K562 (cell line): ENCODE measurements around the gene MACROH2A2. TPM values are rescaled to one million over a fixed set of nuclear protein-coding genes. Genes with fewer than 3 reads are reported as not detected.

Source experiments
- ARID1B ChIP-seq: fragments of 450-650 bp; IDR thresholded peaks from 2 replicates; pipeline ENCODE4 v1.6.1; 2016; ENCODE audit warnings: antibody characterized with exemption, mild to moderate bottlenecking, inconsistent platforms
- ATF1 ChIP-seq, 2 experiments: fragments of 450-650 bp in 1 of 2; IDR thresholded peaks; 2 replicates each; pipeline ENCODE4 v1.6.1; 2016; ENCODE audit warnings: missing compliant biosample characterization in 1 of 2, missing genetic modification characterization in 1 of 2
- KAT7 ChIP-seq: sonication (generic); formaldehyde crosslinking; IDR thresholded peaks from 2 replicates; pipeline ENCODE4 v1.8.0; 2022; ENCODE audit warnings: missing genetic modification reagents, mild to moderate bottlenecking, borderline replicate concordance
- KDM4B ChIP-seq, 2 experiments: fragments of 450-650 bp in 1 of 2; sonication (generic) in 1 of 2; IDR thresholded peaks; 2 replicates each; pipeline ENCODE4 v1.6.1; 2016 to 2017; ENCODE audit warnings: borderline replicate concordance in 2 of 2, antibody characterized with exemption in 1 of 2, low read depth in 1 of 2, mild to moderate bottlenecking in 1 of 2
- KLF6 ChIP-seq: fragments of 250-450 bp; sonication (Bioruptor Pico); IDR thresholded peaks from 2 replicates; pipeline ENCODE4 v1.4.0; 2020; ENCODE audit warnings: mild to moderate bottlenecking, moderate library complexity, borderline replicate concordance
- RBFOX2 ChIP-seq: fragments of 200-400 bp; formaldehyde crosslinking; IDR thresholded peaks from 2 replicates; pipeline ENCODE4 v1.6.1; 2017; ENCODE audit warnings: low read depth, mild to moderate bottlenecking, low read length, moderate library complexity
- SAFB ChIP-seq: fragments of 200-400 bp; formaldehyde crosslinking; IDR thresholded peaks from 2 replicates; pipeline ENCODE4 v1.6.1; 2017; ENCODE audit warnings: low read depth, low read length, borderline replicate concordance
- ZC3H8 ChIP-seq: fragments of 450-650 bp; IDR thresholded peaks from 2 replicates; pipeline ENCODE4 v1.6.1; 2017
- polyA plus RNA-seq, 8 experiments: library from polyadenylated mRNA; depleted of rRNA in 4 of 8; stranded (reverse) in 5 of 8; unstranded in 3 of 8; fragments of >200 nt; fragmentation: Nextera tagmentation in 2 of 8; fragmentation: Illumina TruSeq in 1 of 8; extraction: Ambion mirVana in 2 of 8; extraction: Trizol in 1 of 8; gene quantifications; 2 replicates each; pipeline versions ENCODE4 v1.2.1 to v1.2.3, GENCODE V29; 2011 to 2014; ENCODE audit warnings: inconsistent platforms in 1 of 8, missing spikeins in 1 of 8
- total RNA-seq, 7 experiments: library from RNA; depleted of rRNA in 6 of 7; stranded (reverse); fragments of >200 nt in 6 of 7; fragmentation: Illumina TruSeq in 2 of 7; extraction: Trizol in 2 of 7; gene quantifications; 2 replicates each; pipeline versions ENCODE4 v1.2.1 to v1.2.3, GENCODE V29; 2011 to 2021; ENCODE audit warnings: low replicate concordance in 1 of 7
- TF ChIP-seq, protein P1 (sequence below): fragments of 450-650 bp; IDR thresholded peaks from 2 replicates; pipeline ENCODE4 v1.6.1; 2017; ENCODE audit warnings: antibody characterized with exemption, mild to moderate bottlenecking
- TF ChIP-seq, protein P2 (sequence below): sonication (generic); formaldehyde crosslinking; IDR thresholded peaks from 2 replicates; pipeline ENCODE4 v1.8.0; 2023; ENCODE audit warnings: missing genetic modification reagents, mild to moderate bottlenecking, borderline replicate concordance
- TF ChIP-seq, protein P3 (sequence below): conservative IDR thresholded peaks from 2 replicates; pipeline ENCODE4 v1.6.1; 2011; ENCODE audit warnings: low read depth, mild to moderate bottlenecking, low read length; ENCODE audit not compliant: control insufficient read depth
- TF ChIP-seq, protein P4 (sequence below): sonication (generic); formaldehyde crosslinking; IDR thresholded peaks from 2 replicates; pipeline ENCODE4 v1.8.0; 2023; ENCODE audit warnings: mild to moderate bottlenecking, missing genetic modification reagents

The MACROH2A2 gene
- total and polyA plus RNA-seq, 9 of the 15 experiments (the other 6 are each of a cell fraction or from before 2014, with no cell fraction given): 0.07 TPM; not detected in 8

DNA sequence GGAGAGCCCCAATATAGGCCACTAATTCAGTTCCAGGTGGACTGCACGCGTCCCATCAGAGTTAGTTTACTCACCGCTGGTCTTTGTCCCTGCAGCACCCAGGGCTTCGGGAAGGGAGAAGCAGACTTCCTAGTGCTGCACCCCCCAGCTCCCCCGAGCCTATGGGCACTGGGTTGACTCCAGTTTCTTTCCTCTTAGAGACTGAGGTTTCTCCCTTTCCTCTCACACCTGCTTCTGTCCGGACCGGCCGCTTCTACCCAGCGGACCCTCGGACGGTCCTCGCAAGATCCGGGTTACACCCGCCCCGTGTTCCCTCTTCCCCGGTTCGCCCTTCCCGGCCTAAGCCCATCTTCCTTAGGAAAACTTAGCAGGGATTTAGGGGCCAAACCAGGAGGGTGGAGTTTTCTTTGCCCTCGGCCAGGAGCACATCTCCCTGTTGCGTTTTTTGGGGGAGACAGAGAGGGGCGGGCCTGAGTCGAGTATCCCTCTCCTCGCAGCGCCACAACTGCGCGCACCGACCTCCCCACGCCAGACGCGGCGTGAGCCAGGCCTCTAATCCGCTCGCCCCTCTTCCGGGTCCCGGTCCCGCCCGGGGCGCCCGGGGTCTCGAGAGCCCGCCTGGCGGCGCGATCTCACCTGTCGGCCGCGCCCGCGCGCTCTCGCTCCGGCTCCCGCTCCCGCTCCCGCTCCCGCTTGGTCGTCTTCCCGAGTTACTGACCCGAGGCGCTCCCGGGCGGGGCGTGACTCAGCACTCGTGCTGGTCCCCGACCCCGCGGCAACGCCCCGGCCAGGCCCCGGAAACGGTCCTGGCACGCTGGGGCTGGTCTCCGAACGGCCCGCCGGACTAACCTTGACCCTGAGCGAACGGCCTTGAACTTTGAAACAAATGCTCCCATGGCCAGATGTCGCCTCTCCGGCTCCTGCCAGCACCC, 79.7 kb downstream of the MACROH2A2 start, which contains the start of gene AIFM2 (continued):
- TF ChIP-seq RBFOX2: peak; percentile 89
- TF ChIP-seq, protein P1, sequence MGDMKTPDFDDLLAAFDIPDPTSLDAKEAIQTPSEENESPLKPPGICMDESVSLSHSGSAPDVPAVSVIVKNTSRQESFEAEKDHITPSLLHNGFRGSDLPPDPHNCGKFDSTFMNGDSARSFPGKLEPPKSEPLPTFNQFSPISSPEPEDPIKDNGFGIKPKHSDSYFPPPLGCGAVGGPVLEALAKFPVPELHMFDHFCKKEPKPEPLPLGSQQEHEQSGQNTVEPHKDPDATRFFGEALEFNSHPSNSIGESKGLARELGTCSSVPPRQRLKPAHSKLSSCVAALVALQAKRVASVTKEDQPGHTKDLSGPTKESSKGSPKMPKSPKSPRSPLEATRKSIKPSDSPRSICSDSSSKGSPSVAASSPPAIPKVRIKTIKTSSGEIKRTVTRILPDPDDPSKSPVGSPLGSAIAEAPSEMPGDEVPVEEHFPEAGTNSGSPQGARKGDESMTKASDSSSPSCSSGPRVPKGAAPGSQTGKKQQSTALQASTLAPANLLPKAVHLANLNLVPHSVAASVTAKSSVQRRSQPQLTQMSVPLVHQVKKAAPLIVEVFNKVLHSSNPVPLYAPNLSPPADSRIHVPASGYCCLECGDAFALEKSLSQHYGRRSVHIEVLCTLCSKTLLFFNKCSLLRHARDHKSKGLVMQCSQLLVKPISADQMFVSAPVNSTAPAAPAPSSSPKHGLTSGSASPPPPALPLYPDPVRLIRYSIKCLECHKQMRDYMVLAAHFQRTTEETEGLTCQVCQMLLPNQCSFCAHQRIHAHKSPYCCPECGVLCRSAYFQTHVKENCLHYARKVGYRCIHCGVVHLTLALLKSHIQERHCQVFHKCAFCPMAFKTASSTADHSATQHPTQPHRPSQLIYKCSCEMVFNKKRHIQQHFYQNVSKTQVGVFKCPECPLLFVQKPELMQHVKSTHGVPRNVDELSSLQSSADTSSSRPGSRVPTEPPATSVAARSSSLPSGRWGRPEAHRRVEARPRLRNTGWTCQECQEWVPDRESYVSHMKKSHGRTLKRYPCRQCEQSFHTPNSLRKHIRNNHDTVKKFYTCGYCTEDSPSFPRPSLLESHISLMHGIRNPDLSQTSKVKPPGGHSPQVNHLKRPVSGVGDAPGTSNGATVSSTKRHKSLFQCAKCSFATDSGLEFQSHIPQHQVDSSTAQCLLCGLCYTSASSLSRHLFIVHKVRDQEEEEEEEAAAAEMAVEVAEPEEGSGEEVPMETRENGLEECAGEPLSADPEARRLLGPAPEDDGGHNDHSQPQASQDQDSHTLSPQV: peak; percentile 59
- no peak for TF ChIP-seq KDM4B (IDR thresholded peaks at IDR 0.05; ENCODE audit: borderline replicate concordance in 2 of 2, low read depth in 1 of 2)
- TF ChIP-seq, protein P2, sequence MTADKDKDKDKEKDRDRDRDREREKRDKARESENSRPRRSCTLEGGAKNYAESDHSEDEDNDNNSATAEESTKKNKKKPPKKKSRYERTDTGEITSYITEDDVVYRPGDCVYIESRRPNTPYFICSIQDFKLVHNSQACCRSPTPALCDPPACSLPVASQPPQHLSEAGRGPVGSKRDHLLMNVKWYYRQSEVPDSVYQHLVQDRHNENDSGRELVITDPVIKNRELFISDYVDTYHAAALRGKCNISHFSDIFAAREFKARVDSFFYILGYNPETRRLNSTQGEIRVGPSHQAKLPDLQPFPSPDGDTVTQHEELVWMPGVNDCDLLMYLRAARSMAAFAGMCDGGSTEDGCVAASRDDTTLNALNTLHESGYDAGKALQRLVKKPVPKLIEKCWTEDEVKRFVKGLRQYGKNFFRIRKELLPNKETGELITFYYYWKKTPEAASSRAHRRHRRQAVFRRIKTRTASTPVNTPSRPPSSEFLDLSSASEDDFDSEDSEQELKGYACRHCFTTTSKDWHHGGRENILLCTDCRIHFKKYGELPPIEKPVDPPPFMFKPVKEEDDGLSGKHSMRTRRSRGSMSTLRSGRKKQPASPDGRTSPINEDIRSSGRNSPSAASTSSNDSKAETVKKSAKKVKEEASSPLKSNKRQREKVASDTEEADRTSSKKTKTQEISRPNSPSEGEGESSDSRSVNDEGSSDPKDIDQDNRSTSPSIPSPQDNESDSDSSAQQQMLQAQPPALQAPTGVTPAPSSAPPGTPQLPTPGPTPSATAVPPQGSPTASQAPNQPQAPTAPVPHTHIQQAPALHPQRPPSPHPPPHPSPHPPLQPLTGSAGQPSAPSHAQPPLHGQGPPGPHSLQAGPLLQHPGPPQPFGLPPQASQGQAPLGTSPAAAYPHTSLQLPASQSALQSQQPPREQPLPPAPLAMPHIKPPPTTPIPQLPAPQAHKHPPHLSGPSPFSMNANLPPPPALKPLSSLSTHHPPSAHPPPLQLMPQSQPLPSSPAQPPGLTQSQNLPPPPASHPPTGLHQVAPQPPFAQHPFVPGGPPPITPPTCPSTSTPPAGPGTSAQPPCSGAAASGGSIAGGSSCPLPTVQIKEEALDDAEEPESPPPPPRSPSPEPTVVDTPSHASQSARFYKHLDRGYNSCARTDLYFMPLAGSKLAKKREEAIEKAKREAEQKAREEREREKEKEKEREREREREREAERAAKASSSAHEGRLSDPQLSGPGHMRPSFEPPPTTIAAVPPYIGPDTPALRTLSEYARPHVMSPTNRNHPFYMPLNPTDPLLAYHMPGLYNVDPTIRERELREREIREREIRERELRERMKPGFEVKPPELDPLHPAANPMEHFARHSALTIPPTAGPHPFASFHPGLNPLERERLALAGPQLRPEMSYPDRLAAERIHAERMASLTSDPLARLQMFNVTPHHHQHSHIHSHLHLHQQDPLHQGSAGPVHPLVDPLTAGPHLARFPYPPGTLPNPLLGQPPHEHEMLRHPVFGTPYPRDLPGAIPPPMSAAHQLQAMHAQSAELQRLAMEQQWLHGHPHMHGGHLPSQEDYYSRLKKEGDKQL (CRISPR knock-in tag): no peak
- 0 out of 2 replicates have a peak, but pooled peaks have one; percentile 36 for TF ChIP-seq ARID1B
- peak; percentile 28; the same call in 1 of the 2 replicates for TF ChIP-seq KLF6 (CRISPR knock-in tag)
- TF ChIP-seq KAT7 (CRISPR knock-in tag): peak; percentile 82; the same call in 1 of the 2 replicates
- TF ChIP-seq, protein P3, sequence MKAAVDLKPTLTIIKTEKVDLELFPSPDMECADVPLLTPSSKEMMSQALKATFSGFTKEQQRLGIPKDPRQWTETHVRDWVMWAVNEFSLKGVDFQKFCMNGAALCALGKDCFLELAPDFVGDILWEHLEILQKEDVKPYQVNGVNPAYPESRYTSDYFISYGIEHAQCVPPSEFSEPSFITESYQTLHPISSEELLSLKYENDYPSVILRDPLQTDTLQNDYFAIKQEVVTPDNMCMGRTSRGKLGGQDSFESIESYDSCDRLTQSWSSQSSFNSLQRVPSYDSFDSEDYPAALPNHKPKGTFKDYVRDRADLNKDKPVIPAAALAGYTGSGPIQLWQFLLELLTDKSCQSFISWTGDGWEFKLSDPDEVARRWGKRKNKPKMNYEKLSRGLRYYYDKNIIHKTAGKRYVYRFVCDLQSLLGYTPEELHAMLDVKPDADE: 0 out of 2 replicates have a peak, but pooled peaks have one; percentile 64
- TF ChIP-seq SAFB: peak; percentile 79
- no peak for TF ChIP-seq ATF1 (CRISPR knock-in tag; IDR thresholded peaks at IDR 0.05)
- peak; percentile 15; the same call in 1 of the 2 replicates for TF ChIP-seq ATF1 (tag; IDR thresholded peaks at IDR 0.05)
- TF ChIP-seq, protein P4, sequence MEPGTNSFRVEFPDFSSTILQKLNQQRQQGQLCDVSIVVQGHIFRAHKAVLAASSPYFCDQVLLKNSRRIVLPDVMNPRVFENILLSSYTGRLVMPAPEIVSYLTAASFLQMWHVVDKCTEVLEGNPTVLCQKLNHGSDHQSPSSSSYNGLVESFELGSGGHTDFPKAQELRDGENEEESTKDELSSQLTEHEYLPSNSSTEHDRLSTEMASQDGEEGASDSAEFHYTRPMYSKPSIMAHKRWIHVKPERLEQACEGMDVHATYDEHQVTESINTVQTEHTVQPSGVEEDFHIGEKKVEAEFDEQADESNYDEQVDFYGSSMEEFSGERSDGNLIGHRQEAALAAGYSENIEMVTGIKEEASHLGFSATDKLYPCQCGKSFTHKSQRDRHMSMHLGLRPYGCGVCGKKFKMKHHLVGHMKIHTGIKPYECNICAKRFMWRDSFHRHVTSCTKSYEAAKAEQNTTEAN: no peak
- no peak for TF ChIP-seq ZC3H8
